Astrocyte of the spinal cord (primary cell): ENCODE measurements around the gene VPS4B.

Source experiments
- DNase-seq: peaks from one replicate; pipeline ENCODE4 v3.0.0; 2011; ENCODE audit warnings: low read depth, low spot score
- H3K4me3 ChIP-seq: 2 replicates; pipeline ENCODE4 v1.5.1; 2011; ENCODE audit warnings: low read depth, mild to moderate bottlenecking, low read length, moderate library complexity
- in situ Hi-C: cut with HindIII; loops from 2 replicates; pipeline ENCODE4 v1.10.0; 2017; ENCODE audit warnings: low sequenced_read_pairs
- TF ChIP-seq, protein P1 (sequence below): IDR thresholded peaks from 2 replicates; pipeline ENCODE4 v1.5.1; 2012; ENCODE audit warnings: low read depth, mild to moderate bottlenecking, low read length, inconsistent platforms

Gene VPS4B

DNA sequence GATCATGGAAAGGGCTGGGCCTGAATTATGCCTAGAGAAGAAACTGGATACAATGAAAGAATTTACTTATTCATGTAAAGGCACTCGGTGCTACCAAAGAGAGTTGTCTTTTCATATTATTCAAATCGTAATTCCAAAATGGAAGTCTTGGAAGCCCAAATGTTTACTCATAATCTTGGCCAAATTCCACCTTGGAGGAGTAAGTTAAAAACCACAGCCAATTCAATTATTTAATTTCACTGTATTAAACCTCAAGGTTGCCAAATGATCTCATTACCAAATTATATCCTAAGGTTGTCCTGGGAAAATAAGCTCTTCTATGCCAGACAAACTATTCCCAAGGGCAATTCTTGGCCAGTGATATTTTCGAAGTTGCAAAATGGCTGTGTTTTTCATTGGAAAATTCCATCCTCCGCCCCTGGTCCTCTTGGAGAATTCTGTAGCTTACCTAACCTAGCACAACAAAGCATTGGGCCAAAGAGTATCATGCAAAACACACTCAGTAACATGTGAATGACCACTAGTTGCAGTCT lies 11.1 kb upstream of the VPS4B start:
- H3K4me3 ChIP-seq: no peak overlapping the region
- DNase-seq: no peak
- in situ Hi-C loops: no loop called here
- TF ChIP-seq, protein P1, sequence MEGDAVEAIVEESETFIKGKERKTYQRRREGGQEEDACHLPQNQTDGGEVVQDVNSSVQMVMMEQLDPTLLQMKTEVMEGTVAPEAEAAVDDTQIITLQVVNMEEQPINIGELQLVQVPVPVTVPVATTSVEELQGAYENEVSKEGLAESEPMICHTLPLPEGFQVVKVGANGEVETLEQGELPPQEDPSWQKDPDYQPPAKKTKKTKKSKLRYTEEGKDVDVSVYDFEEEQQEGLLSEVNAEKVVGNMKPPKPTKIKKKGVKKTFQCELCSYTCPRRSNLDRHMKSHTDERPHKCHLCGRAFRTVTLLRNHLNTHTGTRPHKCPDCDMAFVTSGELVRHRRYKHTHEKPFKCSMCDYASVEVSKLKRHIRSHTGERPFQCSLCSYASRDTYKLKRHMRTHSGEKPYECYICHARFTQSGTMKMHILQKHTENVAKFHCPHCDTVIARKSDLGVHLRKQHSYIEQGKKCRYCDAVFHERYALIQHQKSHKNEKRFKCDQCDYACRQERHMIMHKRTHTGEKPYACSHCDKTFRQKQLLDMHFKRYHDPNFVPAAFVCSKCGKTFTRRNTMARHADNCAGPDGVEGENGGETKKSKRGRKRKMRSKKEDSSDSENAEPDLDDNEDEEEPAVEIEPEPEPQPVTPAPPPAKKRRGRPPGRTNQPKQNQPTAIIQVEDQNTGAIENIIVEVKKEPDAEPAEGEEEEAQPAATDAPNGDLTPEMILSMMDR: no peak

DNA sequence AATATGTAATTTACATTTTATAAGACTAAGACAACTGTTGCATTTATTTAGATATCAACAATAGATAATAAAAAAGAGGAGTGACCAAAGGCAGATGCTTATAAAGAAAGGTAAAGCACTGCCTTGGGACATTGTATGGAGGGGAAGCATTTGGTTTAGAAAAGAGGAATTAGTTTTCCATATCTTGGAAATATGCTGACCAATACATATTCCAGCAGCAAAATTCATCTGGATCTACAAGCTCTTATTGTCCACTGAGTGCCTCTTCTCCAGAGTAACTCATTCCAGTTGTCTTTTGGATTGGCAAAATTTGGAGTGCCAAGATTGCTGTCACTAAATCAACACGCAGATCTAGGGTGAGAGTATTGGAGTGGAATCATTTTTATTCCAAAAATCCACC lies 8.9 kb upstream of the VPS4B start:
- in situ Hi-C loops: no loop called here
- no peak overlapping the region for H3K4me3 ChIP-seq
- TF ChIP-seq, protein P1: no peak
- no peak for DNase-seq

DNA sequence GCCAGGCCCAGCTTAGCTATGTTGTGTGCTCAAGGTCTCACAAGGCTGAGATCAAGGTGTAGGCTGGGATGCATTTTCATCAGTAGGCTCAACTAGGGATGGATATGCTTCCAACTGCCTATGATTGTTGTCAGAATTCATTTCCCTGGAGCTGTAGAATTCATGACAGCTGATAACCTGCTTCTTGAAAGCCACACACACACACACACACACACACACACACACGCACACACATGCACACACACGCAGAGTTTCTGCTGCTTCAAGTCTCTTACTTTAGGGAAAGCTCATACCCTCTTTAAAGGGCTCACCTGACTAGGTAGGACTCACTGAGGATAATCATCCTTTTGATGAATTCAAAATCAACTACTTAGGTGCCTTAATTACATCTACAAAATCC lies 8.2 kb upstream of the VPS4B start:
- H3K4me3 ChIP-seq: no peak overlapping the region
- in situ Hi-C loops: no loop called here
- TF ChIP-seq, protein P1: no peak
- no peak for DNase-seq

DNA sequence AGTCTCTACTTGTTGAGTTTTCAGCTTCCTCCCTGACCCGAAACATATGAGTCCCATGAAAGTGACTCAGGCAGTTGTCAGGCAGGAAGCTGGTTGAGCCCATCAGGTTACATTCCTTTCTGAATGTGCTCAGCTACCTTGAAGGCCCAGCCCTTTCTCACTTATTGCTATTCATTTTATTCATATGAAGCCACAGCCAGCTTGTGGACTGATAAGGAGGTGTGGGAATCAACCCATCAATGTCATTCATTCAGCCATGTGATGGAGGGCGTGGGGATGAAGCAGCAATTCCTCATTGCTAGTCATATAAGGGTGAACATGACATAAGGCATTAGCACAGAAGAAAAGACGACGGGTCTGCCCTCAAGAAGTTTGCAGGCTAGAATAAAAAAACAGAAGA lies 5.3 kb upstream of the VPS4B start:
- H3K4me3 ChIP-seq: no peak overlapping the region

DNA sequence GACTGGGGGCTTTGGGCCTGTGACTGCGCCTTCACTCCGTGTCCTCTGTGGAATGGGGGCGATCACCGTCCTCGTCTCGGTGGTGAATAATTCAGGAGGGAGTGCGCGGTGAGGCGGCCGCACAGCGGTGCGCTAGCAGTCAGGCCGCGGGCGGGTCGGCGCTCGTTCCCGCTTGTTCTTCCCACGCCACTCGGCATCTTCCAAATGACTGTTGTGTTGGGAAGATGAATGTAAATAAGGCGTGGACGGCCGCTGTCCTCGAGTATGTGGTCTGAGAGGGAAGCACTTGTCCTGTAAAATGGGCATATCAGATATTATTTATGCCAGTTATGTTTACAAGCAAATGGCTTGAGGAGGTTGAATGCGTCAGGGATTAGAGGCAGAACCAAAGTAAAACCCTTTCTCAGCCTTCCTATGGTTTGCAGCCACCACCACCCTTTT lies 608 bp upstream of the VPS4B start:
- in situ Hi-C loops: no loop called here
- peak overlapping the region; percentile 91 for H3K4me3 ChIP-seq
- no peak for DNase-seq
- TF ChIP-seq, protein P1: no peak

More for the DNA sequence above, 5.3 kb upstream of the VPS4B start:
- TF ChIP-seq, protein P1: no peak
- no peak for DNase-seq
- in situ Hi-C loops: no loop called here

DNA sequence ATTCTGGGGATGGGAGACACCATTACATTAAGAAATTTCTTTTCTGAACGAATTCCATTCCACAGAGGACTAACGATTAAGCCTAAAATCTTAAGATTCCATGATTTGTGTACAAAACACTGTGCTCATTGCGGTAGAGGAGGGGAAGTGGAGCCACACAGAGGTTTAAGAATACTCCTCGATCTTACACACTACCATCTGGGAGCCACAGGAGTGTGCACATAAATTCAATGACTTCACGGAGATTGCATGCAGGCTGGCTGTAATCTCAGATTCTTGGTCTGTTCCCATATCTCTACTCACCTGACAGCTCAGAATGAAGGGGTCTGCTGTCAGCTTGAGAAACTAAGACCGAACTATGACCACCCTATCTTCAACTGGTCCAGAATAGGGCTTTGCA lies 762 bp downstream of the VPS4B start:
- peak overlapping the region; percentile 91 for H3K4me3 ChIP-seq
- DNase-seq: no peak
- in situ Hi-C loops: no loop called here
- TF ChIP-seq, protein P1: no peak

DNA sequence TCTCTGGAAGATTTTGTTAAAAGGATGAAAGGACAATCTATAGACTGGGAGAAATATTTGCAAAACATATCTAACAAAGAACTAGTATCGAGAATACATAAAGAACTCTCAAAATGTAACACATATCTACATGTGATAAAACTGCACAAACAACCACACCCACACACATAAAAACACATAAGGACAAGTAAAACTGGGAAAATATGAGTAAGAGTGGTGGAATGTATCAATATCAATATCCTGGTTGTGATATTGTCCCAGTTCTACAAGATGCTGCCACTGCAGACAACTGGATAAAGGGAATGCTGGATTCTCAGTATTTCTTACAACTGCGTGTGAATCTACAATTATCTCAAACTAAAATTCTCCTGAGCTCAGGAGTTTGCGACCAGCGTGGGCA lies 9.3 kb downstream of the VPS4B start:
- in situ Hi-C loops: no loop called here
- TF ChIP-seq, protein P1: no peak
- no peak for DNase-seq
- H3K4me3 ChIP-seq: no peak overlapping the region
